ENCODE measurements around the gene CEP104. TPM values are rescaled to one million over a fixed set of nuclear protein-coding genes. Genes with fewer than 3 reads are reported as not detected.

CEP104 gene
- total RNA-seq, 1 experiment from 2014 or later, result 34.5 TPM

DNA sequence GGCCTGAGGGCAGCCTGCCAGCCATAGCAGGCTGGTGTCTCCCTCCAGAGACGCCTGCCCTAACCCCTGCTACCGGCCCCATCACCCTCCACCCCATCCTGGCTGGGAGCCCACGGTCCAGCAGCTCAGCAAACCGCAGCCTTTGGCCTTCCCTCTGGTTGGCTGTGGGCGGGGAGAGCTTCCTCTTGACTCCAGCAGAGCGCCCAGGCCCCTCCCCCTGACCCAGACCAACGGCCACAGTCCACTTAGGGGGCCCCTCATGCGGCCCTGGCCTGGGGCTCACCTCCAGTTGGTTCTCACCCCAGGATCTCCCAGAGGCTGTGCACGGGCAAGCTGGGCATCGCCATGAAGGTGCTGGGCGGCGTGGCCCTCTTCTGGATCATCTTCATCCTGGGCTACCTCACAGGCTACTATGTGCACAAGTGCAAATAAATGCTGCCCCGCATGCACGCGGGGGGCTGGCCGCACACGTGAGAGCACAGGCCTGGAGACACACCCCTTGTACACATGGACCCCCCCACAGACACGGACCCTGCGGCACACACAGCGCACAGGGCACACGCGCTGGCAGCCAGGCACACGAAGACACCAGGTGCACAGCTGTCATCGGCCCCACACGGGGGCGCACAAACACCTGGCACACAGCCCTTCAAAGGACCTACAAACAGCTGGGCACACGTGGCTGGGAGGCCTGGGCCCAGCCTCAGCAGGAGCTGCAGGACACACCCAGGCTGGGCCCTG lies 81.4 kb downstream of the CEP104 start:
- peaks cover 10% of the 10 kb centered on the region for H3K27me3 Mint-ChIP-seq (ENCODE audit: low read depth)
- Histone ChIP-seq H3K23ac (ENCODE audit: insufficient read length, low read depth, low read length) (no peak overlapping the region), H3K27ac (ENCODE audit: insufficient read length, low read depth, low read length) (no peak overlapping the region), H3K4ac (ENCODE audit: low read depth, low read length) (no peak overlapping the region), H3K79me1 (ENCODE audit: insufficient read depth, low read depth, low read length, poor library complexity, severe bottlenecking) (no peaks in the 10 kb centered on the region), H3K4me2 (ENCODE audit: insufficient read depth, insufficient read length, low read length) (no peak overlapping the region), H4K5ac (ENCODE audit: insufficient read length, low read depth, low read length) (no peak overlapping the region), H2BK5ac (ENCODE audit: insufficient read length, low read length) (no peak overlapping the region), H3K4me1 (ENCODE audit: insufficient read depth, low read length) (no peaks in the 10 kb centered on the region; the same call in 1 of the 2 replicates), H2BK120ac (ENCODE audit: low read depth, low read length, poor library complexity, severe bottlenecking) (no peak overlapping the region), H4K91ac (ENCODE audit: insufficient read length, low read depth, low read length) (no peak overlapping the region), H3K9ac (ENCODE audit: extremely low read depth, insufficient read length, low read length) (no peak overlapping the region), H3K27me3 (ENCODE audit: insufficient read depth, low read length) (no peaks in the 10 kb centered on the region), H2BK20ac (ENCODE audit: low read depth, low read length, poor library complexity, severe bottlenecking) (no peak overlapping the region), H3K23me2 (ENCODE audit: insufficient read length, low read depth, low read length, poor library complexity, severe bottlenecking) (peaks cover 11% of the 10 kb centered on the region), H3K9me3 (ENCODE audit: control insufficient read depth, low read depth, low read length) (no peaks in the 10 kb centered on the region), H2AFZ (ENCODE audit: low read length) (no peak overlapping the region), H3T11ph (ENCODE audit: low read length) (no peak overlapping the region), H2BK15ac (ENCODE audit: low read depth, low read length) (no peak overlapping the region), H4K8ac (replicated peaks; ENCODE audit: insufficient read length, low read depth, low read length) (no peak overlapping the region), H3K79me2 (ENCODE audit: insufficient read depth, low read length) (no peaks in the 10 kb centered on the region), H3K56ac (ENCODE audit: insufficient read length, low read depth, low read length) (no peak overlapping the region), H2BK12ac (ENCODE audit: insufficient read length, low read depth, low read length) (no peak overlapping the region), H4K20me1 (ENCODE audit: control insufficient read depth, insufficient read depth, insufficient read length) (no peaks in the 10 kb centered on the region), H3K14ac (ENCODE audit: insufficient read depth, low read length) (no peak overlapping the region; the same call in 1 of the 2 replicates), H2AK5ac (ENCODE audit: insufficient read length, low read length) (no peak overlapping the region), H3K18ac (ENCODE audit: insufficient read length, low read depth, low read length) (no peak overlapping the region)
- peaks cover 12 to 28% of the 10 kb centered on the region in 2 experiments for H3K4me1 Mint-ChIP-seq
- H3K27ac Mint-ChIP-seq, result no peak overlapping the region; a peak in 1 of 7 replicates
- peak overlapping the region in 1 of 2 experiments; percentile 35; a peak in 1 of 5 replicates for H3K4me3 Mint-ChIP-seq
- WGBS (ENCODE audit: extremely low coverage, insufficient read length, low lambda C conversion rate), result no CpG with 5 or more reads among the region's 27 CpGs
- TF ChIP-seq, protein P1, sequence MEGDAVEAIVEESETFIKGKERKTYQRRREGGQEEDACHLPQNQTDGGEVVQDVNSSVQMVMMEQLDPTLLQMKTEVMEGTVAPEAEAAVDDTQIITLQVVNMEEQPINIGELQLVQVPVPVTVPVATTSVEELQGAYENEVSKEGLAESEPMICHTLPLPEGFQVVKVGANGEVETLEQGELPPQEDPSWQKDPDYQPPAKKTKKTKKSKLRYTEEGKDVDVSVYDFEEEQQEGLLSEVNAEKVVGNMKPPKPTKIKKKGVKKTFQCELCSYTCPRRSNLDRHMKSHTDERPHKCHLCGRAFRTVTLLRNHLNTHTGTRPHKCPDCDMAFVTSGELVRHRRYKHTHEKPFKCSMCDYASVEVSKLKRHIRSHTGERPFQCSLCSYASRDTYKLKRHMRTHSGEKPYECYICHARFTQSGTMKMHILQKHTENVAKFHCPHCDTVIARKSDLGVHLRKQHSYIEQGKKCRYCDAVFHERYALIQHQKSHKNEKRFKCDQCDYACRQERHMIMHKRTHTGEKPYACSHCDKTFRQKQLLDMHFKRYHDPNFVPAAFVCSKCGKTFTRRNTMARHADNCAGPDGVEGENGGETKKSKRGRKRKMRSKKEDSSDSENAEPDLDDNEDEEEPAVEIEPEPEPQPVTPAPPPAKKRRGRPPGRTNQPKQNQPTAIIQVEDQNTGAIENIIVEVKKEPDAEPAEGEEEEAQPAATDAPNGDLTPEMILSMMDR (conservative IDR thresholded peaks at IDR 0.05), result peak; percentile 71
- no peaks in the 10 kb centered on the region for H3K9me3 Mint-ChIP-seq
- peak; percentile 86 for DNase-seq
- peaks cover 14 to 18% (median 16%) of the 10 kb centered on the region in 3 experiments for H3K36me3 Mint-ChIP-seq (ENCODE audit: insufficient read depth in 1 of 3, low read depth in 3 of 3)

Data from H9 (cell line).